Loucy (cell line): ENCODE data around the gene SQOR.

ENCODE experiments used
- H2AFZ ChIP-seq: fragments of 200-600 bp; sonication (generic); 2 replicates; pipeline ENCODE4 v1.6.0; 2016; ENCODE audit warnings: antibody characterized with exemption, mild to moderate bottlenecking, low read length, moderate library complexity
- H3F3A ChIP-seq: fragments of 200-600 bp; 2 replicates; pipeline ENCODE4 v1.6.0; 2016; ENCODE audit warnings: antibody characterized with exemption, low read depth, mild to moderate bottlenecking
- H3K27me3 ChIP-seq: fragments of 200-600 bp; sonication (generic); 2 replicates; pipeline ENCODE4 v1.6.1; 2014; ENCODE audit warnings: low read length, mild to moderate bottlenecking; ENCODE audit not compliant: insufficient read depth, poor library complexity, severe bottlenecking
- H3K36me3 ChIP-seq: fragments of 200-600 bp; sonication (generic); 2 replicates; pipeline ENCODE4 v1.6.1; 2016; ENCODE audit warnings: low read length; ENCODE audit not compliant: insufficient read depth
- H3K4me1 ChIP-seq: fragments of 200-600 bp; sonication (generic); 2 replicates; pipeline ENCODE4 v1.5.1; 2014; ENCODE audit warnings: low read length, mild to moderate bottlenecking; ENCODE audit not compliant: insufficient read depth, poor library complexity, severe bottlenecking
- H3K4me2 ChIP-seq: fragments of 200-600 bp; sonication (generic); 2 replicates; pipeline ENCODE4 v1.6.0; 2014; ENCODE audit warnings: antibody characterized with exemption, low read length, low read depth, mild to moderate bottlenecking; ENCODE audit not compliant: poor library complexity, severe bottlenecking
- H3K4me3 ChIP-seq: fragments of 200-600 bp; sonication (generic); 2 replicates; pipeline ENCODE4 v1.5.1; 2014; ENCODE audit warnings: low read length, mild to moderate bottlenecking, mixed read lengths; ENCODE audit not compliant: poor library complexity, severe bottlenecking
- H3K79me2 ChIP-seq: fragments of 200-600 bp; sonication (generic); 2 replicates; pipeline ENCODE4 v1.6.1; 2014; ENCODE audit warnings: low read length; ENCODE audit not compliant: insufficient read depth
- H3K9ac ChIP-seq: fragments of 200-600 bp; sonication (generic); 2 replicates; pipeline ENCODE4 v1.6.0; 2014; ENCODE audit warnings: mild to moderate bottlenecking, low read depth, low read length, moderate library complexity; ENCODE audit not compliant: poor library complexity, severe bottlenecking
- H3K9me2 ChIP-seq: fragments of 200-600 bp; sonication (generic); replicated peaks from 2 replicates; pipeline ENCODE4 v1.6.1; 2016; ENCODE audit warnings: low read depth, low read length, mixed read lengths
- H3K9me3 ChIP-seq: fragments of 200-600 bp; sonication (generic); 2 replicates; pipeline ENCODE4 v1.6.1; 2014; ENCODE audit warnings: mild to moderate bottlenecking, antibody characterized with exemption, low read length, low read depth; ENCODE audit not compliant: insufficient read depth
- H4K20me1 ChIP-seq: fragments of 200-600 bp; sonication (generic); 2 replicates; pipeline ENCODE4 v1.6.0; 2014; ENCODE audit warnings: antibody characterized with exemption, low read length, mild to moderate bottlenecking; ENCODE audit not compliant: insufficient read depth, poor library complexity, severe bottlenecking
- CTCF ChIP-seq: fragments of 200-600 bp; sonication (generic); conservative IDR thresholded peaks from 2 replicates; pipeline ENCODE4 v1.5.1; 2014; ENCODE audit warnings: mild to moderate bottlenecking, antibody characterized with exemption, low read length
- EZH2phosphoT487 ChIP-seq: fragments of 200-600 bp; IDR thresholded peaks from 2 replicates; pipeline ENCODE4 v1.6.1; 2018; ENCODE audit warnings: antibody characterized with exemption, mild to moderate bottlenecking, moderate library complexity, borderline replicate concordance

The SQOR gene

GRCh38 chr15:45635191-45635638 is 386 bp downstream of the SQOR start:
- Histone ChIP-seq H3K4me2 (peak overlapping the region; percentile 89), H3K79me2 (no peaks in the 10 kb centered on the region), H3K27me3 (peaks cover 7% of the 10 kb centered on the region), H3K36me3 (no peaks in the 10 kb centered on the region), H4K20me1 (no peaks in the 10 kb centered on the region), H3K4me3 (peak overlapping the region; percentile 82), H3F3A (0 out of 2 replicates have a peak, but pooled peaks cover 3% of the 10 kb centered on the region), H2AFZ (peak overlapping the region; percentile 96), H3K4me1 (peaks cover 12% of the 10 kb centered on the region), H3K9me3 (no peaks in the 10 kb centered on the region), H3K9ac (peak overlapping the region; percentile 67), H3K9me2 (no peaks in the 10 kb centered on the region)
- TF ChIP-seq CTCF = peak; percentile 75
- no peak for TF ChIP-seq EZH2phosphoT487

GRCh38 chr15:45635763-45636292 is 999 bp downstream of the SQOR start:
- no peaks in the 10 kb centered on the region for H3K9me3 ChIP-seq
- no peaks in the 10 kb centered on the region for H3K79me2 ChIP-seq
- H3K9ac ChIP-seq = peak overlapping the region; percentile 67
- H3K4me1 ChIP-seq = peaks cover 12% of the 10 kb centered on the region
- H2AFZ ChIP-seq = peak overlapping the region; percentile 96; the same call in 1 of the 2 replicates
- 0 out of 2 replicates have a peak, but pooled peaks cover 3% of the 10 kb centered on the region for H3F3A ChIP-seq
- H3K27me3 ChIP-seq = peaks cover 7% of the 10 kb centered on the region
- H3K4me2 ChIP-seq = peak overlapping the region; percentile 89
- H3K4me3 ChIP-seq = peak overlapping the region; percentile 82
- no peaks in the 10 kb centered on the region for H4K20me1 ChIP-seq
- no peaks in the 10 kb centered on the region for H3K36me3 ChIP-seq
- TF ChIP-seq CTCF (no peak), EZH2phosphoT487 (no peak)
- no peaks in the 10 kb centered on the region for H3K9me2 ChIP-seq

GRCh38 chr15:45637141-45637540 is 2.3 kb downstream of the SQOR start:
- H3K4me2 ChIP-seq = peak overlapping the region; percentile 89
- no peaks in the 10 kb centered on the region for H3K36me3 ChIP-seq
- peak overlapping the region; percentile 56 for H3K9ac ChIP-seq
- no peak for TF ChIP-seq CTCF
- TF ChIP-seq EZH2phosphoT487 = no peak
- 0 out of 2 replicates have a peak, but pooled peaks cover 3% of the 10 kb centered on the region for H3F3A ChIP-seq
- H3K27me3 ChIP-seq = peaks cover 7% of the 10 kb centered on the region
- H2AFZ ChIP-seq = peak overlapping the region; percentile 71; the same call in 1 of the 2 replicates
- no peaks in the 10 kb centered on the region for H4K20me1 ChIP-seq
- H3K79me2 ChIP-seq = no peaks in the 10 kb centered on the region
- H3K9me3 ChIP-seq = no peaks in the 10 kb centered on the region
- H3K4me1 ChIP-seq = peaks cover 12% of the 10 kb centered on the region
- H3K9me2 ChIP-seq = no peaks in the 10 kb centered on the region
- H3K4me3 ChIP-seq = peak overlapping the region; percentile 56
